SU-DHL-6 (cell line): ENCODE results near the gene TMEM35B.

Experiments used
- H2AFZ ChIP-seq: fragments of 200-600 bp; sonication (generic); 2 replicates; pipeline ENCODE4 v1.6.1; 2014; ENCODE audit warnings: low read depth, mild to moderate bottlenecking, moderate library complexity, mixed read lengths, antibody characterized with exemption, low read length; ENCODE audit not compliant: severe bottlenecking
- H3F3A ChIP-seq: fragments of 200-600 bp; shearing (Covaris generic); 2 replicates; pipeline ENCODE4 v1.6.0; 2016; ENCODE audit warnings: antibody characterized with exemption, mild to moderate bottlenecking; ENCODE audit not compliant: insufficient read depth
- H3K27ac ChIP-seq: fragments of 200-600 bp; sonication (generic); 2 replicates; pipeline ENCODE4 v1.5.1; 2016; ENCODE audit warnings: low read depth, mild to moderate bottlenecking, low read length, moderate library complexity, mixed read lengths
- H3K27me3 ChIP-seq: fragments of 200-600 bp; sonication (generic), shearing (Covaris generic); 2 replicates; pipeline ENCODE4 v1.6.0; 2014; ENCODE audit warnings: mild to moderate bottlenecking, low read length
- H3K36me3 ChIP-seq: fragments of 200-600 bp; sonication (generic); 2 replicates; pipeline ENCODE4 v1.6.1; 2014; ENCODE audit warnings: mild to moderate bottlenecking, low read length, mixed read lengths
- H3K4me2 ChIP-seq: fragments of 300-600, 200-600 bp; shearing (Covaris generic), sonication (generic); 2 replicates; pipeline ENCODE4 v1.6.0; 2014; ENCODE audit warnings: low read length, low read depth, mild to moderate bottlenecking; ENCODE audit not compliant: poor library complexity, severe bottlenecking
- H3K4me3 ChIP-seq: fragments of 200-600 bp; sonication (generic); 2 replicates; pipeline ENCODE4 v1.5.1; 2014; ENCODE audit warnings: antibody characterized with exemption, low read length, mild to moderate bottlenecking, mixed read lengths; ENCODE audit not compliant: insufficient read depth, poor library complexity, severe bottlenecking
- H3K79me2 ChIP-seq: fragments of 200-600 bp; sonication (generic); 2 replicates; pipeline ENCODE4 v1.6.1; 2014; ENCODE audit warnings: mild to moderate bottlenecking, low read length, moderate library complexity; ENCODE audit not compliant: insufficient read depth
- H3K9ac ChIP-seq: fragments of 200-600 bp; sonication (generic); 2 replicates; pipeline ENCODE4 v1.7.0; 2014; ENCODE audit warnings: mild to moderate bottlenecking, low read length
- H3K9me2 ChIP-seq: fragments of 200-600 bp; sonication (generic); replicated peaks from 2 replicates; pipeline ENCODE4 v1.6.1; 2014; ENCODE audit warnings: low read length; ENCODE audit not compliant: insufficient read depth
- H3K9me3 ChIP-seq: fragments of 200-600 bp; sonication (generic); 2 replicates; pipeline ENCODE4 v1.6.1; 2014; ENCODE audit warnings: low read length, mixed read lengths; ENCODE audit not compliant: insufficient read depth
- H4K20me1 ChIP-seq: fragments of 200-600 bp; sonication (generic); 2 replicates; pipeline ENCODE4 v1.6.1; 2014; ENCODE audit warnings: low read depth, mild to moderate bottlenecking, antibody characterized with exemption, low read length, moderate library complexity, mixed read lengths
- EZH2phosphoT487 ChIP-seq: fragments of 200-600 bp; sonication (generic), shearing (Covaris generic); conservative IDR thresholded peaks from 2 replicates; pipeline ENCODE4 v1.6.1; 2018; ENCODE audit warnings: mild to moderate bottlenecking, antibody characterized with exemption, low read length, moderate library complexity, mixed read lengths
- TF ChIP-seq, protein P1 (sequence below): fragments of 200-600 bp; sonication (generic); IDR thresholded peaks from one replicate; pipeline ENCODE4 v1.5.1; 2017; ENCODE audit warnings: antibody characterized with exemption, mild to moderate bottlenecking, low read length, moderate library complexity; ENCODE audit not compliant: insufficient read depth, poor library complexity, severe bottlenecking

Gene TMEM35B

DNA sequence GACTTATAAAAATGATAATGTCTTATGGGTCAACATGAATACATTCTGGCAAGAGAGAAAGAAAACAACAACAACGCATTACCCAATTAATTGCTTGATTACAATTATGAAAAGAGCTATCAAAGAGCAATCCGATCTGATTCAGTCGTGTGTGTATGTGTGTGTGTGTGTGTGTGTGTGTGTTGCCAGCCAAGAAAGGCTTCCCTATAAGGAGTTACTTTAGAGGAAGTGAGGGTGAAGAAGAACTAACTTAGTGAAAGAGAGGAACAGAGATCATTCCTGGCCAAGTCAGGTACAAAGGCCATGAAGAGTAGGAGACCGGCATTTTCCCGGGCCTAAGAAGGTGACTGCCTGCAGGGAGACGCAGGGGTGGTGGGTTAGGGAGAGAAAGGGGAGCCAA is 9.4 kb downstream of the TMEM35B start:
- H2AFZ ChIP-seq = no peak overlapping the region
- TF ChIP-seq, protein P1, sequence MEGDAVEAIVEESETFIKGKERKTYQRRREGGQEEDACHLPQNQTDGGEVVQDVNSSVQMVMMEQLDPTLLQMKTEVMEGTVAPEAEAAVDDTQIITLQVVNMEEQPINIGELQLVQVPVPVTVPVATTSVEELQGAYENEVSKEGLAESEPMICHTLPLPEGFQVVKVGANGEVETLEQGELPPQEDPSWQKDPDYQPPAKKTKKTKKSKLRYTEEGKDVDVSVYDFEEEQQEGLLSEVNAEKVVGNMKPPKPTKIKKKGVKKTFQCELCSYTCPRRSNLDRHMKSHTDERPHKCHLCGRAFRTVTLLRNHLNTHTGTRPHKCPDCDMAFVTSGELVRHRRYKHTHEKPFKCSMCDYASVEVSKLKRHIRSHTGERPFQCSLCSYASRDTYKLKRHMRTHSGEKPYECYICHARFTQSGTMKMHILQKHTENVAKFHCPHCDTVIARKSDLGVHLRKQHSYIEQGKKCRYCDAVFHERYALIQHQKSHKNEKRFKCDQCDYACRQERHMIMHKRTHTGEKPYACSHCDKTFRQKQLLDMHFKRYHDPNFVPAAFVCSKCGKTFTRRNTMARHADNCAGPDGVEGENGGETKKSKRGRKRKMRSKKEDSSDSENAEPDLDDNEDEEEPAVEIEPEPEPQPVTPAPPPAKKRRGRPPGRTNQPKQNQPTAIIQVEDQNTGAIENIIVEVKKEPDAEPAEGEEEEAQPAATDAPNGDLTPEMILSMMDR = no peak
- TF ChIP-seq EZH2phosphoT487 = no peak
- no peaks in the 10 kb centered on the region for H3K9me3 ChIP-seq
- H4K20me1 ChIP-seq = no peaks in the 10 kb centered on the region
- no peak overlapping the region for H3K9ac ChIP-seq
- no peaks in the 10 kb centered on the region for H3K79me2 ChIP-seq
- H3K27ac ChIP-seq = no peak overlapping the region
- H3K27me3 ChIP-seq = no peaks in the 10 kb centered on the region
- no peak overlapping the region for H3K4me2 ChIP-seq
- no peak overlapping the region for H3K4me3 ChIP-seq
- H3F3A ChIP-seq = no peaks in the 10 kb centered on the region
- no peaks in the 10 kb centered on the region for H3K9me2 ChIP-seq
- no peaks in the 10 kb centered on the region for H3K36me3 ChIP-seq

DNA sequence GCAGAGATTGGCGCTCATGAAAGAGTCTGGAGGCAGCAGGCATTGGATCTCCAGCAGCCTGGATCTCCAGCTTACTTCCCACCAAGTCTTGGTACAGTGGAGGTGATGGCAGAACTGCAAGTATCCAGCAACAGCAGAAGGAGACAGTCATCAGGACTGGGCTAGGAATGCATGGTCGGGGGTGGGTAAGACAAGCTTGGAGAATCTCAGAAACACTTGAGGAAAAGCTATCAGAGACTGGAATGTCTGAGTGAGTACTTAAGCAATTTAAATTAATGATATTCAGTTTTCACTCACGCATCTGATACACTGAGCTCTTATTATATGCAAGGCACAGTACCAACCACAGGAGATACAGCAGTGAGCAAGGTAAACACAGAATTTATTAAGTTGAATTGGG is 9.8 kb downstream of the TMEM35B start:
- Histone ChIP-seq H3K27ac (no peak overlapping the region), H3K27me3 (no peaks in the 10 kb centered on the region), H3K4me2 (no peak overlapping the region), H3K36me3 (no peaks in the 10 kb centered on the region), H3K79me2 (no peaks in the 10 kb centered on the region), H4K20me1 (no peaks in the 10 kb centered on the region), H3K4me3 (no peak overlapping the region), H3F3A (no peaks in the 10 kb centered on the region), H3K9me3 (no peaks in the 10 kb centered on the region), H3K9me2 (no peaks in the 10 kb centered on the region), H3K9ac (no peak overlapping the region), H2AFZ (no peak overlapping the region)
- no peak for TF ChIP-seq EZH2phosphoT487
- TF ChIP-seq, protein P1 = no peak

GRCh38 chr1:34974626-34975025 is 10.5 kb downstream of the TMEM35B start:
- no peak overlapping the region for H3K4me3 ChIP-seq
- TF ChIP-seq, protein P1 = no peak
- TF ChIP-seq EZH2phosphoT487 = no peak
- no peaks in the 10 kb centered on the region for H3F3A ChIP-seq
- H2AFZ ChIP-seq = no peak overlapping the region
- H3K9me2 ChIP-seq = no peaks in the 10 kb centered on the region
- H3K4me2 ChIP-seq = no peak overlapping the region
- no peaks in the 10 kb centered on the region for H3K9me3 ChIP-seq
- no peaks in the 10 kb centered on the region for H3K36me3 ChIP-seq
- H3K27me3 ChIP-seq = no peaks in the 10 kb centered on the region
- no peak overlapping the region for H3K27ac ChIP-seq
- H4K20me1 ChIP-seq = no peaks in the 10 kb centered on the region
- no peaks in the 10 kb centered on the region for H3K79me2 ChIP-seq
- H3K9ac ChIP-seq = no peak overlapping the region
